ENCODE data around the gene HPX. TPM values are rescaled to one million over a fixed set of nuclear protein-coding genes. Genes with fewer than 3 reads are reported as not detected.

HPX gene
- total and polyA plus RNA-seq, 2 of the 13 experiments (the other 11 are each of a cell fraction or from before 2014, with no cell fraction given): 9.2 to 57.4 TPM

DNA sequence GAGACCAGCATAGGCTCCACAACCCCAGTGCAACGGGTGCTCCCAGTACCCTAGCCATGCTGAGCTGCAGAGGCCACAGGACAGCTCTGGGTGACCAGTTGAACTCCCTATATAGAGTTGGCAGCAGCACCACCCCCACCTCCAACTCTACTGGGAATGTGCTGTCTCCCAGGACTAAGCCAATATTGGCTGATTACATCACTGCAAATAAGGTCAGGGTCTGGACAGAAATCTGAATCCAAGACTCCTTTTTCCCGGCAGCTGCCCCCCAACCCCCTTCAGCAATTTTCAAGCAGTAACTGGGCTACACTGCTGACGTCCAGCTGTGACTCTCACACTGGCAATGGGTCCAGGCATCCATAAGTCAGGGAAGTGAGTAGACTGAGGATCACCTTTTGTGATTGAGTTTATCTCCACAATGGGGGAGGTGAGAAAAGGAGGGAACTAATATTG lies at the start of gene HPX (continued):
- no peak for TF ChIP-seq GATA4 (IDR thresholded peaks at IDR 0.05; ENCODE audit: borderline replicate concordance, low read depth)
- TF ChIP-seq ZNF629 (CRISPR knock-in tag; conservative IDR thresholded peaks at IDR 0.05): peak; percentile 83
- TF ChIP-seq ZNF564 (CRISPR knock-in tag; IDR thresholded peaks at IDR 0.05): no peak
- TF ChIP-seq NR0B2 (CRISPR knock-in tag; IDR thresholded peaks at IDR 0.05): no peak
- TF ChIP-seq MAFK (conservative IDR thresholded peaks at IDR 0.05 in 1 of 2, IDR thresholded peaks at IDR 0.05 in 1 of 2; ENCODE audit: low read length in 2 of 2): no peak
- TF ChIP-seq CBFB (CRISPR knock-in tag; IDR thresholded peaks at IDR 0.05): 0 out of 2 replicates have a peak, but pooled peaks have one; percentile 26
- peak; percentile 87 for TF ChIP-seq RARA (CRISPR knock-in tag; IDR thresholded peaks at IDR 0.05)
- peak; percentile 69 for TF ChIP-seq TEAD3 (CRISPR knock-in tag; optimal IDR thresholded peaks at IDR 0.05; ENCODE audit: borderline replicate concordance)
- TF ChIP-seq, protein P1, sequence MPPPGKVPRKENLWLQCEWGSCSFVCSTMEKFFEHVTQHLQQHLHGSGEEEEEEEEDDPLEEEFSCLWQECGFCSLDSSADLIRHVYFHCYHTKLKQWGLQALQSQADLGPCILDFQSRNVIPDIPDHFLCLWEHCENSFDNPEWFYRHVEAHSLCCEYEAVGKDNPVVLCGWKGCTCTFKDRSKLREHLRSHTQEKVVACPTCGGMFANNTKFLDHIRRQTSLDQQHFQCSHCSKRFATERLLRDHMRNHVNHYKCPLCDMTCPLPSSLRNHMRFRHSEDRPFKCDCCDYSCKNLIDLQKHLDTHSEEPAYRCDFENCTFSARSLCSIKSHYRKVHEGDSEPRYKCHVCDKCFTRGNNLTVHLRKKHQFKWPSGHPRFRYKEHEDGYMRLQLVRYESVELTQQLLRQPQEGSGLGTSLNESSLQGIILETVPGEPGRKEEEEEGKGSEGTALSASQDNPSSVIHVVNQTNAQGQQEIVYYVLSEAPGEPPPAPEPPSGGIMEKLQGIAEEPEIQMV (CRISPR knock-in tag; IDR thresholded peaks at IDR 0.05; ENCODE audit: low read depth): no peak
- peak; percentile 61 for TF ChIP-seq POLR2G (IDR thresholded peaks at IDR 0.05; ENCODE audit: low read depth, low read length)
- TF ChIP-seq ZBTB7A (CRISPR knock-in tag; IDR thresholded peaks at IDR 0.05): peak; percentile 67; the same call in 1 of the 2 replicates
- peak; percentile 96 for TF ChIP-seq GFI1 (CRISPR knock-in tag; IDR thresholded peaks at IDR 0.05; ENCODE audit: borderline replicate concordance)
- TF ChIP-seq MEIS2 (CRISPR knock-in tag; IDR thresholded peaks at IDR 0.05): no peak
- peak; percentile 76; the same call in 1 of the 2 replicates for TF ChIP-seq CEBPB (IDR thresholded peaks at IDR 0.05; ENCODE audit: borderline replicate concordance, low read depth, low read length)
- TF ChIP-seq U2AF1 (optimal IDR thresholded peaks at IDR 0.05; ENCODE audit: low read depth, low read length): no peak
- peak; percentile 74 for TF ChIP-seq HDAC2 (CRISPR knock-in tag; IDR thresholded peaks at IDR 0.05)
- TF ChIP-seq FOSL2 (CRISPR knock-in tag; IDR thresholded peaks at IDR 0.05): peak; percentile 48; the same call in 1 of the 2 replicates
- no peak for TF ChIP-seq ZNF24 (IDR thresholded peaks at IDR 0.05)
- peak; percentile 78 for TF ChIP-seq SKI (IDR thresholded peaks at IDR 0.05; ENCODE audit: partially characterized antibody)
- TF ChIP-seq, protein P2, sequence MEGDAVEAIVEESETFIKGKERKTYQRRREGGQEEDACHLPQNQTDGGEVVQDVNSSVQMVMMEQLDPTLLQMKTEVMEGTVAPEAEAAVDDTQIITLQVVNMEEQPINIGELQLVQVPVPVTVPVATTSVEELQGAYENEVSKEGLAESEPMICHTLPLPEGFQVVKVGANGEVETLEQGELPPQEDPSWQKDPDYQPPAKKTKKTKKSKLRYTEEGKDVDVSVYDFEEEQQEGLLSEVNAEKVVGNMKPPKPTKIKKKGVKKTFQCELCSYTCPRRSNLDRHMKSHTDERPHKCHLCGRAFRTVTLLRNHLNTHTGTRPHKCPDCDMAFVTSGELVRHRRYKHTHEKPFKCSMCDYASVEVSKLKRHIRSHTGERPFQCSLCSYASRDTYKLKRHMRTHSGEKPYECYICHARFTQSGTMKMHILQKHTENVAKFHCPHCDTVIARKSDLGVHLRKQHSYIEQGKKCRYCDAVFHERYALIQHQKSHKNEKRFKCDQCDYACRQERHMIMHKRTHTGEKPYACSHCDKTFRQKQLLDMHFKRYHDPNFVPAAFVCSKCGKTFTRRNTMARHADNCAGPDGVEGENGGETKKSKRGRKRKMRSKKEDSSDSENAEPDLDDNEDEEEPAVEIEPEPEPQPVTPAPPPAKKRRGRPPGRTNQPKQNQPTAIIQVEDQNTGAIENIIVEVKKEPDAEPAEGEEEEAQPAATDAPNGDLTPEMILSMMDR (CRISPR knock-in tag; IDR thresholded peaks at IDR 0.05): peak; percentile 1; the same call in 1 of the 2 replicates
- no peak for TF ChIP-seq FOXA1 (IDR thresholded peaks at IDR 0.05)
- TF ChIP-seq FOXA1 (CRISPR knock-in tag; IDR thresholded peaks at IDR 0.05): peak; percentile 96
- TF ChIP-seq XRCC5 (optimal IDR thresholded peaks at IDR 0.05; ENCODE audit: low read length): peak; percentile 39

All from HepG2 (cell line).